ENCODE measurements around the gene EFCC1.

GRCh38 chr3:129037093-129037419, 36.0 kb downstream of the EFCC1 start:
- no peak for TF ChIP-seq CHD2 (IDR thresholded peaks at IDR 0.05; ENCODE audit: low read length, partially characterized antibody)
- no peak for TF ChIP-seq ESRRA (IDR thresholded peaks at IDR 0.05; ENCODE audit: borderline replicate concordance, low read length)
- TF ChIP-seq RNF2 (IDR thresholded peaks at IDR 0.05; ENCODE audit: borderline replicate concordance, low read depth): no peak
- TF ChIP-seq MAFK (IDR thresholded peaks at IDR 0.05; ENCODE audit: partially characterized antibody): no peak
- no peak for TF ChIP-seq ZC3H11A (IDR thresholded peaks at IDR 0.05)
- no peak for TF ChIP-seq GATA3 (IDR thresholded peaks at IDR 0.05; ENCODE audit: borderline replicate concordance)
- TF ChIP-seq BHLHE40 (IDR thresholded peaks at IDR 0.05; ENCODE audit: low read depth, low read length): no peak
- TF ChIP-seq CEBPB (IDR thresholded peaks at IDR 0.05): no peak
- no peak for TF ChIP-seq POLR2A (IDR thresholded peaks at IDR 0.05; ENCODE audit: low read length)
- no peak for TF ChIP-seq USF2 (IDR thresholded peaks at IDR 0.05)
- TF ChIP-seq REST (IDR thresholded peaks at IDR 0.05): no peak
